ENCODE data around the gene SELENOO.

The SELENOO gene

DNA sequence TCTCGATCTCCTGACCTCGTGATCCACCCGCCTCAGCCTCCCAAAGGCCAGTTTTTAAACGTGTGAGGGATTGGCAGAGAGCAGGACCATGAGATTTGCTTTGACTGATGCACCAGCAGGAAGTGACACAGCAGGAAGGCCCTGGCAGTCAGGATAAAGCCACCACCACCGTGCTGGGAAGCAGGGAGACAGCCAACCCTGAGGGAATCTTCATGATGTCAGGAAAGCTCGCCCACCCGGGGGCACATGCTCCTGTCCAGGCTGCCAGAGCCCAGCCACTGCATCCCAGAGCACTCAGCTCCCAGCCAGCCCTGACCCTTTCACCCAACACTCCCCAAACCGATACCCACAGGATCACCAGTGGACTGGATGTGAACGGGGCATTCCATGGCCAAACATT lies 37.9 kb downstream of the SELENOO start:
- no peak for DNase-seq (ENCODE audit: low read depth in 2 of 2)

DNA sequence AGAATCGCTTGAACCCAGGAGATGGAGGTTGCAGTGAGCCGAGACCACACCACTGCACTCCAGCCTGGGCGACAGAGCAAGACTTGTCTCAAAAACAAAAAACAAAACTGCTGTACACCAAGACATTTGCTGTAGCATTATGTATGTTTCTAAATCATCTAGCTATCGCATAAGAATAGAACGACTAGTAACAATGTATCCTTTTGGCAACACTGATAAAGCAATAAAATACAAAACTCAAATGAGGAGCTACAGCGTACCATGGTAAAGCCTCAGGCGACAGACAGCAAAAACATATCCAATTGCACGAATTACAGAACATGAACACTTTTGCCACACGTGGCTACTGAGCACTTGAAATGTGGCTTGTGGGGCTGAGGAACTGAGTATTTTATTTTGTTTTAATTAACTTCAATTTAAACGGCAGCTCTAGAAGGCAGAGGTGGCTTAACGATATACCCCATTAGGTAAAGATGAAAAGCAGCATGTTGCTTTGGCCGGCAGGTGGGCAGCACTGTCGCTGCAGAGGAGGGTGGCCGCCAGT lies 41.7 kb downstream of the SELENOO start:
- DNase-seq (ENCODE audit: low read depth in 2 of 2), result no peak

- DNase-seq (ENCODE audit: low read depth in 2 of 2), result no peak
Observed at GRCh38 chr22:50243685-50244419, 43.0 kb downstream of the SELENOO start.

- peak; percentile 87 to 90 for DNase-seq (ENCODE audit: low read depth in 2 of 2)
Observed at GRCh38 chr22:50244420-50245213, 43.8 kb downstream of the SELENOO start, which contains the start of gene TUBGCP6. Gene TUBGCP6 (minus strand): TSS chr22:50245023. CDS start chr22:50244459, 564 bp downstream.

GRCh38 chr22:50245214-50246072 lies 44.6 kb downstream of the SELENOO start:
- no peak for DNase-seq (ENCODE audit: low read depth in 2 of 2)

GRCh38 chr22:50246242-50247175 lies 45.7 kb downstream of the SELENOO start:
- no peak for DNase-seq (ENCODE audit: low read depth in 2 of 2)

- no peak for DNase-seq (ENCODE audit: low read depth in 2 of 2)
Observed at GRCh38 chr22:50247748-50248147, 46.9 kb downstream of the SELENOO start.

GRCh38 chr22:50248196-50249081 lies 47.6 kb downstream of the SELENOO start:
- no peak for DNase-seq (ENCODE audit: low read depth in 2 of 2)

- no peak for DNase-seq (ENCODE audit: low read depth in 2 of 2)
Observed at GRCh38 chr22:50249341-50250248, 48.8 kb downstream of the SELENOO start.

DNA sequence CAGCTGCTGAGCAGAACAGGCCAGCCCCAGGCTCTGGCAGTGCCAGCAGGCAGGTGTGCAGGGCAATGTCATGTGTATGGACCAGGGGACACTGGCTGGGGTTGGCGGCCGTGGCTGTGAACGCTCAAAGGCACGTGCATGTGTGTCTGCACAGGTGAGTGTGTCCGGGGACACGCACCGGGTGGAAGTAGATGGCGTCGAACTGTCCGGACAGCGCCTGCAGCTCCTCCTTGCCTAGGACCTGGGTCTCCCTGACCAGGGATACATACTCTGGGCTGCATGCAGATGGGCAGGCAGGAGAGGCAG lies 49.4 kb downstream of the SELENOO start:
- DNase-seq (ENCODE audit: low read depth in 2 of 2), result no peak

GRCh38 chr22:50250555-50251476 lies 50.0 kb downstream of the SELENOO start, which contains the start of gene HDAC10:
Gene HDAC10 (minus strand): TSS chr22:50251265. CDS start chr22:50251032, 233 bp downstream.
- DNase-seq (ENCODE audit: low read depth in 2 of 2), result peak; percentile 79 to 81

- DNase-seq (ENCODE audit: low read depth in 2 of 2), result no peak
Observed at GRCh38 chr22:50251477-50252081, 50.8 kb downstream of the SELENOO start.

- peak; percentile 58 to 60 for DNase-seq (ENCODE audit: low read depth in 2 of 2)
Observed at GRCh38 chr22:50252082-50253045, 51.6 kb downstream of the SELENOO start.

DNA sequence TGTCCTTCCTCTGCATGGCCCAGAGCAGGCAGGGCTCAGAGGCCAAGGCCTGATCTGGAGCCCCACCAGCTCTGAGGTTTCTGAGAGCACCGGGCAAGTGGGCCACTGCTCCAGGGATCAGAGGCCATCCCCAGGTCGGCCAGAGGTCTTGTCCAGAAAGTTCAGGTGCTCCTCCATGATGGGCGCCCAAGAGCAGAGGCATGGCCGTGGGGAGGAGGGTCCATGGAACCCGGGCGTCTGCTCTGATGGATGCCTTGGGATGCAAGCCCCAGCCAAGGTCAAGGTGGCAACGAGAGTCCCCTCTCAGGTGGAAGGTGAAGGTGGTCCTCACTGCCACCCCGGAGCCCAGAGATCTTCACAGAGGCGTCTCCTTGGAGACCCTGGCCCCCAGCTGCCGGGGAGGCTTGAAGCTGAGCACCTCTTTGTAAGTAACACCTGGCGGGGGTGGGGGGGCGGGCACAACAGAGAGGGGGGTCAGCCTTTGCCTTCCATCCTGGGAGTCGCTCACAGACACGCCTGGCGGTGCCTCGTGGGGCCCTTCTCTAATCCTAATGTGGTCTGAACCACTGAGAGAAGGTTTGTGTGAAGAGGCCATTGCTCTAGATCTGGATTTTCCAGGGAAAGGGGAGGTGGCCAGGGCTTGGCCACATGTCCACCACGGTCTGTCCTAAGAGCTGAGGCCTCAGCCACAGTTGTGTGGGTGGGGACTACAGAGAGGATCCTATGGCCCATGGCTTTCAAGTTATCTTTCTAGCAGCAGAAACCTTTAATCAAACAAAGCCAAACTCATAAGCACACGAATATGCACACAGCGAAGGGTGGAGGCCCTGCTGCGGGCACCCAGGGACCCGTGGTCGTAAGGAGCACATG lies 52.5 kb downstream of the SELENOO start:
- no peak for DNase-seq (ENCODE audit: low read depth in 2 of 2)

GRCh38 chr22:50253941-50254340 lies 53.1 kb downstream of the SELENOO start:
- no peak for DNase-seq (ENCODE audit: low read depth in 2 of 2)
